Measurements from ENCODE around the gene PP2D1. TPM values are rescaled to one million over a fixed set of nuclear protein-coding genes. Genes with fewer than 3 reads are reported as not detected.

The PP2D1 gene
- polyA plus RNA-seq, 1 of the 3 experiments (the other 2 are of a cell fraction) = not detected

GRCh38 chr3:20043396-20043795 lies 31.3 kb upstream of the PP2D1 start:
- Histone ChIP-seq H3K36me3 (replicated peaks in 1 of 2; ENCODE audit: control insufficient read depth in 1 of 2, insufficient read depth in 2 of 2, low read length in 1 of 2) (no peaks in the 10 kb centered on the region), H3K4me3 (ENCODE audit: low read depth in 2 of 2, low read length in 1 of 2) (no peak overlapping the region), H3F3A (replicated peaks; ENCODE audit: insufficient read depth) (peaks cover 5% of the 10 kb centered on the region), H3K79me2 (ENCODE audit: insufficient read depth) (no peaks in the 10 kb centered on the region), H3K27ac (ENCODE audit: low read depth in 2 of 2, low read length in 1 of 2) (no peak overlapping the region), H3K9ac (no peak overlapping the region), H3K4me1 (ENCODE audit: control insufficient read depth in 1 of 2, insufficient read depth in 2 of 2, low read depth in 1 of 2, low read length in 1 of 2) (peaks cover 5 to 21% of the 10 kb centered on the region in 2 experiments; a peak in 2 of 4 replicates), H3K9me2 (no peaks in the 10 kb centered on the region), H3K4me2 (peak overlapping the region; percentile 26; the same call in 1 of the 2 replicates), H3K27me3 (ENCODE audit: insufficient read depth) (no peaks in the 10 kb centered on the region), H2AFZ (ENCODE audit: low read depth) (no peak overlapping the region), H3K9me3 (no peaks in the 10 kb centered on the region), H4K20me1 (ENCODE audit: insufficient read depth) (peaks cover 5% of the 10 kb centered on the region; the same call in 1 of the 2 replicates)
- ChIA-PET POLR2A (no interaction called here), CTCF (no interaction called here)
- no peak for DNase-seq
- no peak for TF ChIP-seq TEAD4 (IDR thresholded peaks at IDR 0.05; ENCODE audit: borderline replicate concordance, insufficient read depth)
- TF ChIP-seq FOXM1 (IDR thresholded peaks at IDR 0.05; ENCODE audit: low read depth) = no peak
- TF ChIP-seq CTCF (IDR thresholded peaks at IDR 0.05) = no peak
- 84% methylated on average over 4 of the region's 4 CpGs for WGBS (ENCODE audit: low lambda C conversion rate)

- no peak overlapping the region for H2AFZ ChIP-seq (ENCODE audit: low read depth)
- no peaks in the 10 kb centered on the region for H3K36me3 ChIP-seq (replicated peaks in 1 of 2; ENCODE audit: control insufficient read depth in 1 of 2, insufficient read depth in 2 of 2, low read length in 1 of 2)
- no peak for TF ChIP-seq TEAD4 (IDR thresholded peaks at IDR 0.05; ENCODE audit: borderline replicate concordance, insufficient read depth)
- no peak for TF ChIP-seq GATA2 (CRISPR knock-in tag; IDR thresholded peaks at IDR 0.05)
- TF ChIP-seq FOSL2 (IDR thresholded peaks at IDR 0.05; ENCODE audit: borderline replicate concordance, low read depth) = no peak
- TF ChIP-seq EZH2phosphoT487 (IDR thresholded peaks at IDR 0.05; ENCODE audit: borderline replicate concordance, low read depth) = no peak
- TF ChIP-seq IRF3 (IDR thresholded peaks at IDR 0.05; ENCODE audit: low read depth, low read length) = no peak
- no peak for TF ChIP-seq MEF2A (IDR thresholded peaks at IDR 0.05; ENCODE audit: borderline replicate concordance, low read depth)
- TF ChIP-seq NRF1 (IDR thresholded peaks at IDR 0.05; ENCODE audit: low read depth, low read length) = no peak
- no peak for TF ChIP-seq USF1 (IDR thresholded peaks at IDR 0.05; ENCODE audit: borderline replicate concordance, low read depth)
- CTCF ChIA-PET = interaction anchor here (1.0 kb wide), 1 partner anchor 8 kb away, joined by 4 read pairs; no protein-coding TSS in a partner anchor
- 87% methylated on average over 5 of the region's 5 CpGs for WGBS (ENCODE audit: low lambda C conversion rate)
- no peaks in the 10 kb centered on the region for H3K79me2 ChIP-seq (ENCODE audit: insufficient read depth)
- H3K9me2 ChIP-seq = no peaks in the 10 kb centered on the region
- H3K4me3 ChIP-seq (ENCODE audit: low read depth in 2 of 2, low read length in 1 of 2) = no peak overlapping the region
- no peaks in the 10 kb centered on the region for H3K27me3 ChIP-seq (ENCODE audit: insufficient read depth)
- peaks cover 5% of the 10 kb centered on the region; the same call in 1 of the 2 replicates for H4K20me1 ChIP-seq (ENCODE audit: insufficient read depth)
- POLR2A ChIA-PET = interaction anchor here (0.8 kb wide), 1 partner anchor 10 kb away, joined by 3 read pairs; no protein-coding TSS in a partner anchor
- no peak for DNase-seq
- H3K4me1 ChIP-seq (ENCODE audit: control insufficient read depth in 1 of 2, insufficient read depth in 2 of 2, low read depth in 1 of 2, low read length in 1 of 2) = peaks cover 5 to 21% of the 10 kb centered on the region in 2 experiments; a peak in 2 of 4 replicates
- no peak overlapping the region for H3K27ac ChIP-seq (ENCODE audit: low read depth in 2 of 2, low read length in 1 of 2)
- H3K9me3 ChIP-seq = no peaks in the 10 kb centered on the region
- peaks cover 10% of the 10 kb centered on the region for H3F3A ChIP-seq (replicated peaks; ENCODE audit: insufficient read depth)
- no peak overlapping the region for H3K9ac ChIP-seq
- no peak overlapping the region for H3K4me2 ChIP-seq
Measured at GRCh38 chr3:20042331-20042730, 30.3 kb upstream of the PP2D1 start.
